SK-N-SH treated with all-trans-retinoic acid at 6 μM for 48 hours (cell line): ENCODE results near the gene RGS6.

Experiments
- ARNTL ChIP-seq: fragments of 450-650 bp; formaldehyde crosslinking; IDR thresholded peaks from 2 replicates; pipeline ENCODE4 v1.5.0; 2020; ENCODE audit warnings: low read depth, mild to moderate bottlenecking, moderate library complexity, borderline replicate concordance
- CREB5 ChIP-seq: fragments of 250-450 bp; sonication (Bioruptor Pico); IDR thresholded peaks from 2 replicates; pipeline ENCODE4 v1.5.1; 2020; ENCODE audit warnings: low read depth, mild to moderate bottlenecking, moderate library complexity
- ISL1 ChIP-seq: fragments of 250-450 bp; sonication (Bioruptor Pico); IDR thresholded peaks from 2 replicates; pipeline ENCODE4 v2.1.2; 2022; ENCODE audit warnings: mild to moderate bottlenecking, moderate library complexity
- ZFP3 ChIP-seq: fragments of 250-450 bp; sonication (Bioruptor Pico); IDR thresholded peaks from 2 replicates; pipeline ENCODE4 v1.5.0; 2020; ENCODE audit warnings: mild to moderate bottlenecking, moderate library complexity

DNA sequence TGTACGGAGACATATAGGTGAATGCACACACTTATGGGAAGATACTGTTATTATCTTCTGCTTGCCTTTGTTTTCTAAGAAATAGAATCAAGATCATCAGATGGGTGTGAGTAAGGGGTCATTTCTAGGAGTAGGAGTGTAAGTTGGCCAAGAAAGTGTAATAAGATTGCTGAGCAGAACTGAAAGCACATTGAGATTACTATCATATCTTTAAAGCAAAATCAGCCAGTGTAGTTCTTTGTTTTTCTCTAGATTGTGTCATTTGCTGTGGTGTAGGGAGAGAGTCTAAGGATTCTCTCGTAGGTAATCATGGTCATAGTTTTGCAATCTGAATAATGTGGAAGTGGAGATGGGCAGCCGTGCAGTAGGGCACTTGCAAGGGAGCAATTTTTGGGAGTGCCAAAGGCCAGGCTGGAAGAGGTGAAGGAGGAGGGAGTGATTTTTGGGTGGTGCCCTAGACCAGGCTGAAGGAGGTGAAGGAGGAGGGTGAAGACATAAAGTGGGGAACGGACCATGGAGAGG lies 131.6 kb downstream of the RGS6 start:
- TF ChIP-seq ZFP3 (CRISPR knock-in tag) (no peak), ARNTL (CRISPR knock-in tag) (no peak), ISL1 (CRISPR knock-in tag) (no peak), CREB5 (CRISPR knock-in tag) (no peak)
